ENCODE data around the gene DDOST. TPM values are rescaled to one million over a fixed set of nuclear protein-coding genes. Genes with fewer than 3 reads are reported as not detected.

Gene DDOST
- polyA plus RNA-seq, 2 of the 4 experiments (the other 2 are of a cell fraction), result 158 to 231 TPM

GRCh38 chr1:20699558-20699957, 38.4 kb upstream of the DDOST start (continued):
- TF ChIP-seq ZC3H11A (IDR thresholded peaks at IDR 0.05), result no peak

GRCh38 chr1:20698195-20698910, 37.2 kb upstream of the DDOST start:
- 59% methylated on average over 18 of the region's 18 CpGs for WGBS (ENCODE audit: missing lambda C conversion rate)
- peak in 1 of 2 experiments; percentile 37 for DNase-seq (ENCODE audit: low read depth in 1 of 2, low spot score in 1 of 2)
- H3K4me2 ChIP-seq, result peak overlapping the region; percentile 79
- no peaks in the 10 kb centered on the region for H3K9me3 ChIP-seq
- ChIA-PET CTCF (interaction anchor here (0.6 to 5.0 kb wide), 7 partner anchors 9 to 497 kb away, joined by 3 to 55 read pairs (median 4); partner anchors contain the start of gene HP1BP3), POLR2A (no interaction called here)
- H3K4me3 ChIP-seq, result no peak overlapping the region
- H3K27ac ChIP-seq, result peak overlapping the region; percentile 97
- FAIRE-seq, result no peak
- ATAC-seq, result no peak
- TF ChIP-seq MAX (IDR thresholded peaks at IDR 0.05) (peak; percentile 81), TFCP2L1 (CRISPR knock-in tag; IDR thresholded peaks at IDR 0.05) (no peak), GATA3 (IDR thresholded peaks at IDR 0.05; ENCODE audit: borderline replicate concordance) (peak; percentile 25; the same call in 1 of the 2 replicates), FOSL2 (IDR thresholded peaks at IDR 0.05) (no peak), FOSL2 (CRISPR knock-in tag; IDR thresholded peaks at IDR 0.05) (0 out of 2 replicates have a peak, but pooled peaks have one; percentile 20), SREBF2 (IDR thresholded peaks at IDR 0.05) (no peak)
- H3K4me1 ChIP-seq, result peaks cover 28% of the 10 kb centered on the region

- ChIA-PET CTCF (interaction anchor here (1.0 to 5.0 kb wide), 17 partner anchors 9 to 671 kb away, joined by 3 to 55 read pairs (median 4); partner anchors contain the start of gene KIF17), POLR2A (interaction anchor here (1.3 kb wide), 1 partner anchor 36 kb away, joined by 4 read pairs; the partner anchor contains the start of gene DDOST)
- Histone ChIP-seq H3K4me1 (peaks cover 28% of the 10 kb centered on the region), H3K9me3 (no peaks in the 10 kb centered on the region), H3K4me2 (peak overlapping the region; percentile 79), H3K4me3 (no peak overlapping the region; the same call in 2 of the 3 replicates), H3K27ac (peak overlapping the region; percentile 97)
- no peak for DNase-seq (ENCODE audit: low read depth in 1 of 2, low spot score in 1 of 2)
- no peak for ATAC-seq
- no peak for FAIRE-seq
- TF ChIP-seq MAFK (IDR thresholded peaks at IDR 0.05; ENCODE audit: partially characterized antibody) (no peak), TFCP2L1 (CRISPR knock-in tag; IDR thresholded peaks at IDR 0.05) (no peak), E2F6 (IDR thresholded peaks at IDR 0.05; ENCODE audit: borderline replicate concordance, low read depth) (no peak), POLR2A (IDR thresholded peaks at IDR 0.05; ENCODE audit: low read length) (no peak), ZC3H11A (IDR thresholded peaks at IDR 0.05) (no peak), RARB (CRISPR knock-in tag; IDR thresholded peaks at IDR 0.05) (no peak), SREBF2 (IDR thresholded peaks at IDR 0.05) (no peak), CHD4 (IDR thresholded peaks at IDR 0.05; ENCODE audit: borderline replicate concordance) (no peak), HDAC2 (IDR thresholded peaks at IDR 0.05) (no peak), JUN (IDR thresholded peaks at IDR 0.05) (no peak), HEYL (CRISPR knock-in tag; IDR thresholded peaks at IDR 0.05) (no peak), FOXS1 (CRISPR knock-in tag; IDR thresholded peaks at IDR 0.05) (no peak), USF2 (IDR thresholded peaks at IDR 0.05) (no peak), ELK1 (IDR thresholded peaks at IDR 0.05; ENCODE audit: low read depth, low read length) (no peak), HES2 (IDR thresholded peaks at IDR 0.05) (no peak), ESRRA (IDR thresholded peaks at IDR 0.05; ENCODE audit: borderline replicate concordance, low read length) (no peak), CBX8 (IDR thresholded peaks at IDR 0.05) (no peak), CEBPB (IDR thresholded peaks at IDR 0.05) (no peak), ZFP36 (IDR thresholded peaks at IDR 0.05; ENCODE audit: borderline replicate concordance, partially characterized antibody) (no peak), TP53 (CRISPR knock-in tag; IDR thresholded peaks at IDR 0.05) (no peak)
- WGBS (ENCODE audit: missing lambda C conversion rate), result 92% methylated on average over 12 of the region's 12 CpGs
These were observed 36.4 kb upstream of the DDOST start for GRCh38 chr1:20697563-20697962.

Data from A549 (cell line).